GM12878 (cell line): ENCODE measurements around the gene ARID1A. TPM values are rescaled to one million over a fixed set of nuclear protein-coding genes. Genes with fewer than 3 reads are reported as not detected.
A peak's percentile ranks its signal among the peaks of the same experiment; 100 is the strongest.

Experiments used
- ATAC-seq: fragments of 200-7000 bp; cut with Tn5 transposase; 3 replicates; pipeline ENCODE4 v1.9.1; 2020; ENCODE audit warnings: mild to moderate bottlenecking, moderate library complexity
- BruUV-seq: library from RNA; stranded (reverse); fragments of 400-500 nt; replicated peaks from 2 replicates; lab custom pipeline; 2021; lab: Mats Ljungman, UMichigan
- CTCF ChIA-PET: fragments of 300-600 bp; sonication (Branson Sonifier 250); formaldehyde crosslinking; extraction: SDS; loops from one replicate; lab custom pipeline; 2021; ENCODE audit warnings: inconsistent platforms; lab: Yijun Ruan, JAX
- POLR2A ChIA-PET: fragments of 350-600 bp; formaldehyde crosslinking; extraction: SDS; loops from one replicate; lab custom pipeline; 2021; ENCODE audit warnings: inconsistent platforms; lab: Charles Lee
- RAD21 ChIA-PET: fragments of 300-600 bp; sonication (Branson Sonifier 250); formaldehyde crosslinking; loops from one replicate; lab custom pipeline; 2023; ENCODE audit warnings: antibody characterized with exemption; ENCODE audit not compliant: unreplicated experiment; lab: Charles Lee
- SMC1A ChIA-PET: fragments of 300-600 bp; sonication (Branson Sonifier 250); formaldehyde crosslinking; loops from one replicate; lab custom pipeline; 2023; ENCODE audit not compliant: unreplicated experiment, uncharacterized antibody; lab: Charles Lee
- DNase-seq: peaks from one replicate; pipeline ENCODE4 v3.0.0-alpha.2; 2011; ENCODE audit warnings: low read depth, low spot score
- FAIRE-seq: peaks from 3 replicates; lab custom pipeline; 2011; peaks lifted over from hg19 to GRCh38; lab: Jason Lieb, UNC
- H2AFZ ChIP-seq: 2 replicates; pipeline ENCODE4 v1.6.0; 2011; ENCODE audit warnings: low read depth, low read length, control low read depth; ENCODE audit not compliant: control insufficient read depth
- H3K27ac ChIP-seq: 2 replicates; pipeline ENCODE4 v1.5.1; 2011; ENCODE audit warnings: control low read depth; ENCODE audit not compliant: control insufficient read depth, insufficient read depth
- H3K27me3 ChIP-seq, 2 experiments: replicated peaks in 1 of 2; 2 replicates each; pipeline versions ENCODE4 v1.6.0 to v1.6.1; 2011; ENCODE audit warnings: low read length in 1 of 2; ENCODE audit not compliant: control insufficient read depth in 2 of 2, insufficient read depth in 2 of 2
- H3K36me3 ChIP-seq, 2 experiments: 2 replicates each; pipeline ENCODE4 v1.5.1; 2011; ENCODE audit warnings: low read length in 1 of 2; ENCODE audit not compliant: control insufficient read depth in 2 of 2, insufficient read depth in 2 of 2
- H3K4me1 ChIP-seq: 2 replicates; pipeline ENCODE4 v1.6.1; 2011; ENCODE audit warnings: mild to moderate bottlenecking, low read length, moderate library complexity, mixed read lengths; ENCODE audit not compliant: control insufficient read depth, insufficient read depth
- H3K4me2 ChIP-seq: 2 replicates; pipeline ENCODE4 v1.6.0; 2011; ENCODE audit warnings: control low read depth; ENCODE audit not compliant: control insufficient read depth, insufficient read depth
- H3K4me3 ChIP-seq: fragments of 200-600 bp; sonication (generic); 2 replicates; pipeline ENCODE4 v1.5.1; 2016
- H3K79me2 ChIP-seq: 2 replicates; pipeline ENCODE4 v1.6.0; 2011; ENCODE audit warnings: low read length; ENCODE audit not compliant: control insufficient read depth, insufficient read depth
- H3K9ac ChIP-seq: 2 replicates; pipeline ENCODE4 v1.8.0; 2011; ENCODE audit warnings: low read length, control low read depth, mixed read lengths; ENCODE audit not compliant: control insufficient read depth, insufficient read depth
- H3K9me3 ChIP-seq: replicated peaks from 3 replicates; pipeline ENCODE4 v1.5.1; 2011; ENCODE audit warnings: mild to moderate bottlenecking, low read length; ENCODE audit not compliant: control insufficient read depth, insufficient read depth
- H4K20me1 ChIP-seq: 2 replicates; pipeline ENCODE4 v1.6.0; 2011; ENCODE audit not compliant: control insufficient read depth, insufficient read depth
- CBX3 ChIP-seq: fragments of 200-600 bp; sonication (generic); IDR thresholded peaks from 2 replicates; pipeline ENCODE4 v1.6.1; 2016; ENCODE audit warnings: low read depth, borderline replicate concordance
- E2F4 ChIP-seq: IDR thresholded peaks from 2 replicates; pipeline ENCODE4 v1.6.1; 2012; ENCODE audit warnings: low read depth, low read length, improper control_type of control experiment
- HDGF ChIP-seq: fragments of 450-650 bp; IDR thresholded peaks from 2 replicates; pipeline ENCODE4 v1.6.1; 2016; ENCODE audit warnings: antibody characterized with exemption
- JUNB ChIP-seq: IDR thresholded peaks from 2 replicates; pipeline ENCODE4 v1.6.1; 2016; ENCODE audit warnings: antibody characterized with exemption, mild to moderate bottlenecking
- MEF2A ChIP-seq: IDR thresholded peaks from 2 replicates; pipeline ENCODE4 v1.6.1; 2011; ENCODE audit warnings: low read depth, mild to moderate bottlenecking, low read length, moderate library complexity; ENCODE audit not compliant: insufficient read depth
- MTA3 ChIP-seq: IDR thresholded peaks from 2 replicates; pipeline ENCODE4 v1.6.1; 2012; ENCODE audit warnings: low read length, inconsistent platforms, borderline replicate concordance
- MXI1 ChIP-seq: fragments of 150-350 bp; IDR thresholded peaks from 2 replicates; pipeline ENCODE4 v1.6.1; 2011; ENCODE audit warnings: low read depth, mild to moderate bottlenecking, inconsistent platforms, low read length, improper control_type of control experiment
- NFIC ChIP-seq: IDR thresholded peaks from 2 replicates; pipeline ENCODE4 v1.6.1; 2012; ENCODE audit warnings: low read depth, mild to moderate bottlenecking, inconsistent platforms, low read length, moderate library complexity
- NFYA ChIP-seq: IDR thresholded peaks from 2 replicates; pipeline ENCODE4 v1.6.1; 2011; ENCODE audit warnings: low read depth, mild to moderate bottlenecking, low read length, improper control_type of control experiment, borderline replicate concordance
- POLR2A ChIP-seq: IDR thresholded peaks from 2 replicates; pipeline ENCODE4 v1.6.1; 2011; ENCODE audit warnings: low read depth, mild to moderate bottlenecking, low read length
- SMAD1 ChIP-seq: fragments of 450-650 bp; IDR thresholded peaks from 2 replicates; pipeline ENCODE4 v1.6.1; 2018; ENCODE audit warnings: mild to moderate bottlenecking, low read depth; ENCODE audit not compliant: partially characterized antibody
- SUPT20H ChIP-seq: IDR thresholded peaks from 2 replicates; pipeline ENCODE4 v1.6.1; 2011; ENCODE audit warnings: low read depth, mild to moderate bottlenecking, low read length, moderate library complexity, borderline replicate concordance; ENCODE audit not compliant: control insufficient read depth
- ZNF384 ChIP-seq: IDR thresholded peaks from 2 replicates; pipeline ENCODE4 v1.6.1; 2012; ENCODE audit warnings: low read depth, mild to moderate bottlenecking, low read length, improper control_type of control experiment, borderline replicate concordance
- ZSCAN29 ChIP-seq: fragments of 450-650 bp; IDR thresholded peaks from 2 replicates; pipeline ENCODE4 v1.6.1; 2017; ENCODE audit warnings: mild to moderate bottlenecking, moderate library complexity
- in situ Hi-C: fragments of 300-500 bp; cut with MboI; formaldehyde crosslinking; loops from 9 replicates; pipeline ENCODE4 v1.14.3; 2018; ENCODE audit warnings: mixed read lengths
- intact Hi-C: fragments of 100-400 bp; cut with micrococcal nuclease; formaldehyde crosslinking; loops from one replicate; pipeline ENCODE4 v1.14.2; 2022; ENCODE audit not compliant: unreplicated experiment
- polyA plus RNA-seq, 11 experiments: library from polyadenylated mRNA; depleted of rRNA in 4 of 11; unstranded in 6 of 11; stranded (reverse) in 5 of 11; fragments of >200 nt; fragmentation: Nextera tagmentation in 4 of 11; fragmentation: Illumina TruSeq in 1 of 11; extraction: Ambion mirVana in 4 of 11; extraction: Trizol in 1 of 11; gene quantifications; 1 replicate in 1 of 11; 2 replicates in 10 of 11; pipeline versions ENCODE4 v1.2.1 to v1.2.3, GENCODE V29; 2011 to 2016; ENCODE audit warnings: inconsistent platforms in 2 of 11, missing spikeins in 2 of 11, low read depth in 1 of 11
- total RNA-seq, 4 experiments: library from RNA; depleted of rRNA in 3 of 4; stranded (reverse); fragments of >200 nt in 3 of 4; fragmentation: Illumina TruSeq in 1 of 4; extraction: Trizol in 1 of 4; gene quantifications; 2 replicates each; pipeline versions ENCODE4 v1.2.1 to v1.2.3, GENCODE V29; 2013 to 2021
- TF ChIP-seq, protein P1 (sequence below): fragments of 450-650 bp; IDR thresholded peaks from 2 replicates; pipeline ENCODE4 v1.6.1; 2017; ENCODE audit warnings: low read depth, mild to moderate bottlenecking, moderate library complexity
- TF ChIP-seq, protein P2 (sequence below): fragments of 450-650 bp; IDR thresholded peaks from 2 replicates; pipeline ENCODE4 v1.6.1; 2018; ENCODE audit warnings: mild to moderate bottlenecking, low read depth, moderate library complexity; ENCODE audit not compliant: partially characterized antibody
- TF ChIP-seq, protein P3 (sequence below): IDR thresholded peaks from 2 replicates; pipeline ENCODE4 v1.6.1; 2011; ENCODE audit warnings: low read depth, low read length, improper control_type of control experiment, borderline replicate concordance

The ARID1A gene
- total and polyA plus RNA-seq, 10 of the 15 experiments (the other 5 are each of a cell fraction or from before 2014, with no cell fraction given), result 10.0 to 98.0 (median 23.5) TPM

DNA sequence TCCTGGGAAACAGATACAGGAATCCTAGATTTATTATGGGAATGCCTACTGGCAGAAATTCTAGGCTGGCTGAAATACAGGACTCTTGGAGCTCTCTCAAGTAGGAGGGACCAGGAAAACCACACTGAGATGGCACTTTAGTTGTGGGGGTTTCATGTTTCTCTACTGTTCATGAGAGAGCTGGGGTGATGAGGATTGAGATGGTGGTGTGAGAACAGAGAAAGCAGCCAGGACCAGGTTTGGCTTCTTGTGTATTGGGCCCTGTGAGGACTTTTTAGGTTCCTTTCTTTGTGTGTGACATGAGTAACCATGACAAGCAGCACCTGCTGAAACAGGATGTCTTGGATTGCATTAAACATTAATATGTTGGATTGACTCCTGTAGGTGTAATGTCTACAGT, 4.9 kb downstream of the ARID1A start:
- Histone ChIP-seq H3K4me2 (peak overlapping the region; percentile 73), H2AFZ (no peak overlapping the region), H3K27ac (peak overlapping the region; percentile 65), H3K9ac (peak overlapping the region; percentile 94; the same call in 1 of the 2 replicates), H3K27me3 (no peaks in the 10 kb centered on the region), H3K36me3 (peaks cover 0 to 7% of the 10 kb centered on the region in 2 experiments; a peak in 1 of 4 replicates), H3K4me3 (peak overlapping the region; percentile 98), H3K9me3 (no peaks in the 10 kb centered on the region), H3K4me1 (peaks cover 8% of the 10 kb centered on the region), H3K79me2 (peaks cover 98% of the 10 kb centered on the region), H4K20me1 (peaks cover 11% of the 10 kb centered on the region; the same call in 1 of the 2 replicates)
- BruUV-seq, result TSS peak; percentile 37
- in situ Hi-C loops, result no loop called here
- intact Hi-C loops, result loop anchor here (5.0 kb wide), 1 partner anchor 42 kb away; no protein-coding TSS in a partner anchor
- ChIA-PET RAD21 (interaction anchor here (1.2 to 7.0 kb wide), 6 partner anchors 9 to 98 kb away, joined by 3 to 90 read pairs (median 10); partner anchors contain the start of gene PIGV), POLR2A (interaction anchor here (1.1 to 8.7 kb wide), 8 partner anchors 9 to 200 kb away, joined by 3 to 69 read pairs (median 8); partner anchors contain the start of gene PIGV), CTCF (interaction anchor here (1.1 to 8.4 kb wide), 10 partner anchors 9 to 89 kb away, joined by 3 to 50 read pairs (median 5); partner anchors contain the start of gene PIGV), SMC1A (interaction anchor here (0.7 to 11.6 kb wide), 11 partner anchors 9 to 102 kb away, joined by 3 to 139 read pairs (median 4); partner anchors contain the start of gene PIGV)
- no peak for FAIRE-seq
- peak; percentile 1 for ATAC-seq
- TF ChIP-seq SMAD1 (no peak), HDGF (no peak), MTA3 (no peak), ZSCAN29 (no peak), E2F4 (no peak), JUNB (no peak), ZNF384 (no peak), NFIC (no peak), SUPT20H (no peak), CBX3 (no peak), POLR2A (no peak), NFYA (no peak), MEF2A (no peak), MXI1 (no peak)
- TF ChIP-seq, protein P1, sequence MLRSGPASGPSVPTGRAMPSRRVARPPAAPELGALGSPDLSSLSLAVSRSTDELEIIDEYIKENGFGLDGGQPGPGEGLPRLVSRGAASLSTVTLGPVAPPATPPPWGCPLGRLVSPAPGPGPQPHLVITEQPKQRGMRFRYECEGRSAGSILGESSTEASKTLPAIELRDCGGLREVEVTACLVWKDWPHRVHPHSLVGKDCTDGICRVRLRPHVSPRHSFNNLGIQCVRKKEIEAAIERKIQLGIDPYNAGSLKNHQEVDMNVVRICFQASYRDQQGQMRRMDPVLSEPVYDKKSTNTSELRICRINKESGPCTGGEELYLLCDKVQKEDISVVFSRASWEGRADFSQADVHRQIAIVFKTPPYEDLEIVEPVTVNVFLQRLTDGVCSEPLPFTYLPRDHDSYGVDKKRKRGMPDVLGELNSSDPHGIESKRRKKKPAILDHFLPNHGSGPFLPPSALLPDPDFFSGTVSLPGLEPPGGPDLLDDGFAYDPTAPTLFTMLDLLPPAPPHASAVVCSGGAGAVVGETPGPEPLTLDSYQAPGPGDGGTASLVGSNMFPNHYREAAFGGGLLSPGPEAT, result no peak
- TF ChIP-seq, protein P2, sequence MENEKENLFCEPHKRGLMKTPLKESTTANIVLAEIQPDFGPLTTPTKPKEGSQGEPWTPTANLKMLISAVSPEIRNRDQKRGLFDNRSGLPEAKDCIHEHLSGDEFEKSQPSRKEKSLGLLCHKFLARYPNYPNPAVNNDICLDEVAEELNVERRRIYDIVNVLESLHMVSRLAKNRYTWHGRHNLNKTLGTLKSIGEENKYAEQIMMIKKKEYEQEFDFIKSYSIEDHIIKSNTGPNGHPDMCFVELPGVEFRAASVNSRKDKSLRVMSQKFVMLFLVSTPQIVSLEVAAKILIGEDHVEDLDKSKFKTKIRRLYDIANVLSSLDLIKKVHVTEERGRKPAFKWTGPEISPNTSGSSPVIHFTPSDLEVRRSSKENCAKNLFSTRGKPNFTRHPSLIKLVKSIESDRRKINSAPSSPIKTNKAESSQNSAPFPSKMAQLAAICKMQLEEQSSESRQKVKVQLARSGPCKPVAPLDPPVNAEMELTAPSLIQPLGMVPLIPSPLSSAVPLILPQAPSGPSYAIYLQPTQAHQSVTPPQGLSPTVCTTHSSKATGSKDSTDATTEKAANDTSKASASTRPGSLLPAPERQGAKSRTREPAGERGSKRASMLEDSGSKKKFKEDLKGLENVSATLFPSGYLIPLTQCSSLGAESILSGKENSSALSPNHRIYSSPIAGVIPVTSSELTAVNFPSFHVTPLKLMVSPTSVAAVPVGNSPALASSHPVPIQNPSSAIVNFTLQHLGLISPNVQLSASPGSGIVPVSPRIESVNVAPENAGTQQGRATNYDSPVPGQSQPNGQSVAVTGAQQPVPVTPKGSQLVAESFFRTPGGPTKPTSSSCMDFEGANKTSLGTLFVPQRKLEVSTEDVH, result no peak
- TF ChIP-seq, protein P3, sequence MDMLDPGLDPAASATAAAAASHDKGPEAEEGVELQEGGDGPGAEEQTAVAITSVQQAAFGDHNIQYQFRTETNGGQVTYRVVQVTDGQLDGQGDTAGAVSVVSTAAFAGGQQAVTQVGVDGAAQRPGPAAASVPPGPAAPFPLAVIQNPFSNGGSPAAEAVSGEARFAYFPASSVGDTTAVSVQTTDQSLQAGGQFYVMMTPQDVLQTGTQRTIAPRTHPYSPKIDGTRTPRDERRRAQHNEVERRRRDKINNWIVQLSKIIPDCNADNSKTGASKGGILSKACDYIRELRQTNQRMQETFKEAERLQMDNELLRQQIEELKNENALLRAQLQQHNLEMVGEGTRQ, result no peak
- DNase-seq, result no peak
